K562 (cell line): ENCODE measurements around the gene PTPRE. TPM values are rescaled to one million over a fixed set of nuclear protein-coding genes. Genes with fewer than 3 reads are reported as not detected.

Source experiments
- CREB1 ChIP-seq, 2 experiments: sonication (generic) in 1 of 2; formaldehyde crosslinking in 1 of 2; IDR thresholded peaks; 2 replicates each; pipeline versions ENCODE4 v1.6.1 to v1.8.0; 2012 to 2022; ENCODE audit warnings: inconsistent platforms in 1 of 2, mild to moderate bottlenecking in 1 of 2, missing genetic modification reagents in 1 of 2, moderate library complexity in 1 of 2
- DEAF1 ChIP-seq: fragments of 450-650 bp; formaldehyde crosslinking; IDR thresholded peaks from 2 replicates; pipeline ENCODE4 v1.4.0; 2020; ENCODE audit warnings: mild to moderate bottlenecking, moderate library complexity
- EP400 ChIP-seq: fragments of 450-650 bp; IDR thresholded peaks from 2 replicates; pipeline ENCODE4 v1.6.1; 2017; ENCODE audit warnings: antibody characterized with exemption, mild to moderate bottlenecking, moderate library complexity
- MEF2D ChIP-seq: conservative IDR thresholded peaks from 2 replicates; pipeline ENCODE4 v1.6.1; 2016; ENCODE audit warnings: low read depth, missing genetic modification characterization, missing compliant biosample characterization
- RBM15 ChIP-seq: fragments of 200-400 bp; formaldehyde crosslinking; IDR thresholded peaks from 2 replicates; pipeline ENCODE4 v1.6.1; 2018; ENCODE audit warnings: mild to moderate bottlenecking, low read length, moderate library complexity; ENCODE audit not compliant: insufficient read depth
- ZNF146 ChIP-seq: IDR thresholded peaks from one replicate; pipeline ENCODE4 v1.6.1; 2018; ENCODE audit warnings: missing compliant biosample characterization; ENCODE audit not compliant: unreplicated experiment
- ZNF431 ChIP-seq: sonication (generic); formaldehyde crosslinking; IDR thresholded peaks from 2 replicates; pipeline ENCODE4 v1.8.0; 2022; ENCODE audit warnings: mild to moderate bottlenecking, missing genetic modification reagents
- ZNF584 ChIP-seq: fragments of 200-800 bp; sonication (Bioruptor generic); IDR thresholded peaks from 2 replicates; pipeline ENCODE4 v1.6.1; 2016; ENCODE audit warnings: low read depth, mild to moderate bottlenecking, missing genetic modification characterization, missing compliant biosample characterization
- ZNF76 ChIP-seq: fragments of 250-450 bp; sonication (Bioruptor Pico); IDR thresholded peaks from 2 replicates; pipeline ENCODE4 v1.4.0; 2020; ENCODE audit warnings: mild to moderate bottlenecking, moderate library complexity, borderline replicate concordance
- polyA plus RNA-seq, 8 experiments: library from polyadenylated mRNA; depleted of rRNA in 4 of 8; stranded (reverse) in 5 of 8; unstranded in 3 of 8; fragments of >200 nt; fragmentation: Nextera tagmentation in 2 of 8; fragmentation: Illumina TruSeq in 1 of 8; extraction: Ambion mirVana in 2 of 8; extraction: Trizol in 1 of 8; gene quantifications; 2 replicates each; pipeline versions ENCODE4 v1.2.1 to v1.2.3, GENCODE V29; 2011 to 2014; ENCODE audit warnings: inconsistent platforms in 1 of 8, missing spikeins in 1 of 8
- total RNA-seq, 7 experiments: library from RNA; depleted of rRNA in 6 of 7; stranded (reverse); fragments of >200 nt in 6 of 7; fragmentation: Illumina TruSeq in 2 of 7; extraction: Trizol in 2 of 7; gene quantifications; 2 replicates each; pipeline versions ENCODE4 v1.2.1 to v1.2.3, GENCODE V29; 2011 to 2021; ENCODE audit warnings: low replicate concordance in 1 of 7

PTPRE gene
- total and polyA plus RNA-seq, 9 of the 15 experiments (the other 6 are each of a cell fraction or from before 2014, with no cell fraction given), result 0.01 to 0.13 (median 0.04) TPM; not detected in 4

GRCh38 chr10:128069351-128070051, 162.6 kb downstream of the PTPRE start (continued):
- no peak for TF ChIP-seq ZNF431 (CRISPR knock-in tag)
- TF ChIP-seq RBM15, result no peak
- no peak for TF ChIP-seq ZNF146 (CRISPR knock-in tag)
- no peak for TF ChIP-seq ZNF584 (CRISPR knock-in tag)
- no peak for TF ChIP-seq EP400
- TF ChIP-seq DEAF1 (CRISPR knock-in tag), result peak; percentile 50; the same call in 1 of the 2 replicates
- no peak for TF ChIP-seq CREB1 (IDR thresholded peaks at IDR 0.05)
- no peak for TF ChIP-seq CREB1 (CRISPR knock-in tag; IDR thresholded peaks at IDR 0.05)
- TF ChIP-seq ZNF76 (CRISPR knock-in tag), result no peak
- no peak for TF ChIP-seq MEF2D (tag)
